Body of pancreas (tissue), 4 donors: ENCODE results near the gene TMED4. TPM values are rescaled to one million over a fixed set of nuclear protein-coding genes. Genes with fewer than 3 reads are reported as not detected.

Experiments used
- ATAC-seq: fragments of 150-250 bp; one replicate; pipeline ENCODE4 v1.9.1; 2016
- DNase-seq, 4 donors: peaks; one replicate each; pipeline ENCODE4 v3.0.0-alpha.2; 2019
- H3K27ac ChIP-seq, 4 donors: fragments of 200-600 bp; sonication (generic); 1 replicate in 3 of 4; 2 replicates in 1 of 4; pipeline versions ENCODE4 v1.5.1 to v1.6.1; 2016 to 2019; ENCODE audit warnings: mild to moderate bottlenecking in 1 of 4, mixed read lengths in 1 of 4, moderate library complexity in 1 of 4
- H3K27me3 ChIP-seq, 2 donors: fragments of 200-600 bp; sonication (generic); one replicate each; pipeline ENCODE4 v1.6.0; 2016; ENCODE audit warnings: mild to moderate bottlenecking in 1 of 2
- H3K36me3 ChIP-seq, 2 donors: fragments of 200-600 bp; sonication (generic); replicated peaks in 1 of 2; 2 replicates each; pipeline ENCODE4 v1.5.1; 2016; ENCODE audit warnings: low read depth in 2 of 2; ENCODE audit not compliant: insufficient read depth in 1 of 2
- H3K4me1 ChIP-seq: fragments of 200-600 bp; sonication (generic); one replicate; pipeline ENCODE4 v1.6.0; 2016
- H3K4me3 ChIP-seq, 2 donors: fragments of 200-600 bp; sonication (generic); 1 replicate in 1 of 2; 2 replicates in 1 of 2; pipeline ENCODE4 v1.5.1; 2016 to 2019
- H3K9me3 ChIP-seq, 3 donors: fragments of 200-600 bp; sonication (generic); 1 replicate in 2 of 3; 2 replicates in 1 of 3; pipeline ENCODE4 v1.5.1; 2016
- POLR2A ChIP-seq, 3 donors: fragments of 450-650 bp; IDR thresholded peaks; one replicate each; pipeline ENCODE4 v1.6.1; 2016; ENCODE audit warnings: antibody characterized with exemption in 3 of 3, mild to moderate bottlenecking in 2 of 3
- WGBS, 2 donors: methylation state at CpG; one replicate each; pipeline ENCODE4 v1.1.5; 2017; 5-methylcytosine and 5-hydroxymethylcytosine counted together
- intact Hi-C: fragments of 100-400 bp; cut with DNase I; formaldehyde crosslinking; loops from one replicate; pipeline ENCODE4 v1.15.1; 2023
- total RNA-seq, 2 donors: library from RNA; depleted of rRNA; stranded (reverse); fragments of >200 nt; gene quantifications; one replicate each; pipeline ENCODE4 v1.1.0, GENCODE V29; 2016
- TF ChIP-seq, protein P1 (sequence below), 7 experiments: fragments of 450-650 bp in 4 of 7; fragments of 200-600 bp in 3 of 7; sonication (generic) in 3 of 7; IDR thresholded peaks; one replicate each; pipeline ENCODE4 v1.5.1; 2016 to 2019; ENCODE audit warnings: antibody characterized with exemption in 7 of 7

Gene TMED4
- total RNA-seq, 2 donors from 2014 or later, result 52.4 to 65.6 TPM

DNA sequence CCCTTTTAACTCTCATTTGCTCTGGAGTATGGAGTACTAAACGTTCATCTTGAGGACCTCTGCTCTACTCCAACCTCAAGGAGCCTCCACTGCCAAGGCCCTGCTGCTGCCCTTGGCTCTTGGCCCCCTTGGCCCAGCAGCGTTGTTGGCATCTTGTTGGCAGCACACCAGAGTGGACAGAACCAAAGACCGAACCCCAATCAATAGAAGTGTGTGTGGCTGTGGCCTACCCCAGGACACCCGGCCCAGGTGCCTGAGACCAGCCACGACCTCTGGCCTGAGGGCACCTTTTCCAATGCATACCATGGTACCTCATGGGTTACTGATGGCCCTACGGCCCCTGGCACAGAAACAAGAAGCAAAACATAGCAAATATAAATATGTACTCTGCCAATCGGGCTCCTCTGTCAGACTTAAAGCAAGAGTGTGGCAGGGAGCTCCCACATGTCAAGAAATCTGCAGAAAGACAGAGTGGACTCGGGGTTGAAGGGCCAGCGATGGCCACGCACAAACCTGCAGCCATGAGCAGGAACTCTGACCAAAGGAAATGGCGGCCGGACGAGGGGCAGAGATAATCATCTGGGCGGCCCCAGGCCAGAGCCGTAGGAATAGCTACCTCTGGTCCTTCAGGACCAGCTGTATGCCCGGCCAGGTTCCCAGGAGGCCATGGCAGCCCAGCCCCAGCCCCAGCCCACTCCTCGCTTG, 43.8 kb downstream of the TMED4 start:
- H3K27me3 ChIP-seq, result no peaks in the 10 kb centered on the region
- no peak overlapping the region for H3K27ac ChIP-seq
- intact Hi-C loops, result no loop called here
- WGBS, 2 donors, result 70 to 71% methylated on average over 9 to 17 of the region's 17 CpGs
- H3K4me3 ChIP-seq, result no peak overlapping the region
- ATAC-seq (no peak), DNase-seq (no peak)
- no peaks in the 10 kb centered on the region for H3K9me3 ChIP-seq
- H3K36me3 ChIP-seq, result no peaks in the 10 kb centered on the region
- no peak for TF ChIP-seq POLR2A (IDR thresholded peaks at IDR 0.05)
- TF ChIP-seq, protein P1, sequence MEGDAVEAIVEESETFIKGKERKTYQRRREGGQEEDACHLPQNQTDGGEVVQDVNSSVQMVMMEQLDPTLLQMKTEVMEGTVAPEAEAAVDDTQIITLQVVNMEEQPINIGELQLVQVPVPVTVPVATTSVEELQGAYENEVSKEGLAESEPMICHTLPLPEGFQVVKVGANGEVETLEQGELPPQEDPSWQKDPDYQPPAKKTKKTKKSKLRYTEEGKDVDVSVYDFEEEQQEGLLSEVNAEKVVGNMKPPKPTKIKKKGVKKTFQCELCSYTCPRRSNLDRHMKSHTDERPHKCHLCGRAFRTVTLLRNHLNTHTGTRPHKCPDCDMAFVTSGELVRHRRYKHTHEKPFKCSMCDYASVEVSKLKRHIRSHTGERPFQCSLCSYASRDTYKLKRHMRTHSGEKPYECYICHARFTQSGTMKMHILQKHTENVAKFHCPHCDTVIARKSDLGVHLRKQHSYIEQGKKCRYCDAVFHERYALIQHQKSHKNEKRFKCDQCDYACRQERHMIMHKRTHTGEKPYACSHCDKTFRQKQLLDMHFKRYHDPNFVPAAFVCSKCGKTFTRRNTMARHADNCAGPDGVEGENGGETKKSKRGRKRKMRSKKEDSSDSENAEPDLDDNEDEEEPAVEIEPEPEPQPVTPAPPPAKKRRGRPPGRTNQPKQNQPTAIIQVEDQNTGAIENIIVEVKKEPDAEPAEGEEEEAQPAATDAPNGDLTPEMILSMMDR (IDR thresholded peaks at IDR 0.05), result no peak
- no peaks in the 10 kb centered on the region for H3K4me1 ChIP-seq

DNA sequence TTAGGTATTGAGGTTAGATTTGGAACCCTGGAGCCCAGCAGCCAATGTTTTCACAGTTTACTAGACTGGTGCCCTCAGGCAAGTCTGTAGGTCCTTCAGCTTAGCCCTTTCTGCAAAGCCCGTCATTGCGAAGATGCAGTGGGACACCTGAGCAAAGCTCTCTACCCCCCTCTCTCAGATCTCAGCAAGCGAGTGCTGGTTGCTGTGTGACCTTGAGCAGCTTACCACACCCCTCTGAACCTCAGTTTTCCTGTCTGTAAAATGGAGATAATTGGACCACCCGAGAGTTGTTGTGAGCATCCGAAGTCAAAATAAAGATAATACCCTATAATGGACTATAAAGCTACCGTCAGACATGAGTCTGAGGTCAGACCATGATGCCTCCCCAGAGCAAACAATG, 44.6 kb downstream of the TMED4 start:
- Histone ChIP-seq H3K4me3 (no peak overlapping the region), H3K9me3 (no peaks in the 10 kb centered on the region), H3K4me1 (no peaks in the 10 kb centered on the region), H3K27me3 (no peaks in the 10 kb centered on the region), H3K27ac (no peak overlapping the region), H3K36me3 (no peaks in the 10 kb centered on the region)
- 93 to 96% methylated on average over 6 of the region's 6 CpGs for WGBS, 2 donors
- no peak for DNase-seq
- intact Hi-C loops, result no loop called here
- TF ChIP-seq, protein P1 (IDR thresholded peaks at IDR 0.05), result no peak
- no peak for TF ChIP-seq POLR2A (IDR thresholded peaks at IDR 0.05)
- no peak for ATAC-seq

DNA sequence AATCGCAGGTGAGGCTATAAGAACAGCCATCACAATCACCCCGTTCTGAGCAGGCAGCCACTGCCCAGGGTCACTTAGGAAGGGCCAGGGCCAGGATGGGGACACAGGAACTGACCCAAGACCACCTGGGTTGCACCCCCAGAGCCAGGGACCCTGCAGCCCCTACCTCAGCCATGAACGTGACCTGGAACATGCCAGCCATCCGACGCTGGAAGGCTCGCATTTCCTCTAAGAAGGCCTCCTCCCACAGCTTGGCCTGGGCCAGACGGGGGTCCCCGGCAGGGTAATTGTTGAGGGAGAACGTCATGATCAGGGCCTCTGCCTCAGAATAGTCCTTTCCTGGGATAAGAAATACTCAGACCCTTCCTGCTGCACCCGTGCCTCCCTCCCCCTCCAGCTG, 45.9 kb downstream of the TMED4 start:
- no peaks in the 10 kb centered on the region for H3K36me3 ChIP-seq
- WGBS, 2 donors, result 74 to 81% methylated on average over 8 to 10 of the region's 10 CpGs
- no peaks in the 10 kb centered on the region for H3K9me3 ChIP-seq
- DNase-seq, result no peak
- ATAC-seq, result no peak
- H3K27ac ChIP-seq, result no peak overlapping the region
- no peaks in the 10 kb centered on the region for H3K27me3 ChIP-seq
- intact Hi-C loops, result no loop called here
- H3K4me1 ChIP-seq, result no peaks in the 10 kb centered on the region
- no peak overlapping the region for H3K4me3 ChIP-seq
- no peak for TF ChIP-seq POLR2A (IDR thresholded peaks at IDR 0.05)
- TF ChIP-seq, protein P1 (IDR thresholded peaks at IDR 0.05), result no peak

DNA sequence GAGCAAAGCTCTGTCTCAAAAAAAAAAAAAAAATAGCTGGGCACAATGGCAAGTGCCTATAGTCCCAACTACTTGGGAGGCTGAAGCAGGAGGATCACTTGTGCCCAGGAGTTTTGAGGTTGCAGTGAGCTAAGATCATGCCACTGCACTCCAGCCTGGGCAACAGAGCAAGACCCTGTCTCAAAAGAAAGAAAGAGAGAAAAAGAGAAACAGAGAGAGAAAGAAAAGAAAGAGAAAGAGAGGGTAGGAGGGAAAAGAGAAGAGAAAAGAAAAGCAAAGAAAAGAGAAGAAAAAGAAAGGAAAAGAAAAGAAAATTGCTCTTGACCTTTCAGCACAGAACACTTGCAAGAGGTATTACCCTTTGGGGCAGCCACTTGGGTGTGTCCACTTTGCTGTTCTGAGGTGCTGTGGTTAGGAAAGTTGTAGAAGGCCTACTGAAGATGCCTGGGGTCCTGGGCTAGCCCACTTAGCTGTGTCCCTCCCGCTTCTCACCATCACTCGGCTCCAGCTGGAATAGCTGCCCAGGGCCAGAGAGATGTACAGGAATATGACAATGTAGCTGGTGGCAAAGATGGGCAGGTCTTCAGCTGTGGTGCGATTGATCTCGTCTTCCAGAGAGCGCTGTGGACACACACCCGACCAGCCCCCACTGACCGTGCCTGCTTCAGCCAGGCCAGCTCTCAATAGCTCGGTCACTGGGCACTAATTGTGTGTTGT, 46.5 kb downstream of the TMED4 start:
- H3K27ac ChIP-seq, result no peak overlapping the region
- no peaks in the 10 kb centered on the region for H3K36me3 ChIP-seq
- no peak overlapping the region for H3K4me3 ChIP-seq
- no peaks in the 10 kb centered on the region for H3K27me3 ChIP-seq
- DNase-seq (no peak), ATAC-seq (no peak)
- intact Hi-C loops, result no loop called here
- TF ChIP-seq POLR2A (IDR thresholded peaks at IDR 0.05), result no peak
- TF ChIP-seq, protein P1 (IDR thresholded peaks at IDR 0.05), result no peak
- no peaks in the 10 kb centered on the region for H3K9me3 ChIP-seq
- no peaks in the 10 kb centered on the region for H3K4me1 ChIP-seq
- WGBS, 2 donors, result 91 to 95% methylated on average over 4 to 8 of the region's 8 CpGs
